Left renal pelvis (tissue), 4 donors: Measurements from ENCODE around the gene TARDBP. TPM values are rescaled to one million over a fixed set of nuclear protein-coding genes. Genes with fewer than 3 reads are reported as not detected.
"Not testable (repeated sequence)": the region's sequence is repeated elsewhere in the genome, so short reads cannot be mapped to it uniquely, and the experiment has no call there.

Source experiments
- DNase-seq, 4 donors: peaks; one replicate each; pipeline ENCODE4 v3.0.0-alpha.2; 2013; ENCODE audit warnings: low read depth in 4 of 4, low spot score in 3 of 4
- polyA plus RNA-seq, 4 donors: library from polyadenylated mRNA; unstranded; fragments of 120-200 nt; gene quantifications; one replicate each; pipeline ENCODE4 v1.2.1, GENCODE V29; 2013; ENCODE audit not compliant: insufficient read length in 4 of 4

Gene TARDBP
- 100 to 1,000 TPM; 232 to 328 (median 316) TPM for polyA plus RNA-seq

DNA sequence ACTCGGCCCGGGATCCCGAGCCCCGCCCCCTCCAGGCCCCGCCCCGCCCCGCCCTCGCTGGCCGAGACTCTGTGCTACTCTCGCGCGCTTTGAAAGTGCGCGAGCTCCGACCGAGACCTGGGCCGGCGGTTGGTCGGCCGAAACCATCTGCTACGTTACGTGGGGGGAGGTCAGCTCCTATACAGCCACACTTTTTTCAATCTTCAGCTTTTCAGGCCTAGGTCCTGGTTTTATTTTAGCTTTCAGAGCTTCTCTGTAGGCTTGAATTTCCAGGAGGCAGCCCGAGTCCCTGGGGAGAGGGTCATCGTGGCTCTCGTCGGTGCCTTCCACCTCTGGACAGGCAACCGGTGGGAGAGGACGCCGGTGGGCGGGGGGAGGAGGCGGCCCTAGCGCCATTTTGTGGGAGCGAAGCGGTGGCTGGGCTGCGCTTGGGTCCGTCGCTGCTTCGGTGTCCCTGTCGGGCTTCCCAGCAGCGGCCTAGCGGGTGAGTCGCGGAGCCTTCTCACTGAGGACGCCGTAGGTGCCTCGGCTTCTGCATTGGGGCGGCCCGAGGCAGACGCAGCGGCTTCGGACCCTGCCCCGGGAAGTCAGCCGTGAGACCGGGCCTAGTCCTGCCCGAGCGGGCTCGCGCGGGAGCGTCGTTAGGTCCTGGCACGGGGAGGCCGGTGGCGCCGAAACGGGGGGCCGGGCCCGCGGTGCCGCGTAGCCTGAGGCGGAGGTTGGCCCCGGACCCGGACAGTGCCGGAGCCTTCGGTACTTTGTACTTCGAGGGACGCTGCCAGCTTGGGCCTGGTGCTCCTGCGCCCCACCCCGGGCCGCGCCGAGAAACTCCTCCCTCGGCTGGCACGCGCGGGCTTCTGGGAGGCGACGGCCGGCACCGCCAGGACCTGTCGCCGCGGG lies at the start of gene TARDBP:
Gene TARDBP, plus strand, starts transcription at position 395 of the 900 bp plus-strand sequence. CDS start 1,074 bp downstream, outside the sequence.
- DNase-seq = peak; percentile 83 to 93 (median 85)

DNA sequence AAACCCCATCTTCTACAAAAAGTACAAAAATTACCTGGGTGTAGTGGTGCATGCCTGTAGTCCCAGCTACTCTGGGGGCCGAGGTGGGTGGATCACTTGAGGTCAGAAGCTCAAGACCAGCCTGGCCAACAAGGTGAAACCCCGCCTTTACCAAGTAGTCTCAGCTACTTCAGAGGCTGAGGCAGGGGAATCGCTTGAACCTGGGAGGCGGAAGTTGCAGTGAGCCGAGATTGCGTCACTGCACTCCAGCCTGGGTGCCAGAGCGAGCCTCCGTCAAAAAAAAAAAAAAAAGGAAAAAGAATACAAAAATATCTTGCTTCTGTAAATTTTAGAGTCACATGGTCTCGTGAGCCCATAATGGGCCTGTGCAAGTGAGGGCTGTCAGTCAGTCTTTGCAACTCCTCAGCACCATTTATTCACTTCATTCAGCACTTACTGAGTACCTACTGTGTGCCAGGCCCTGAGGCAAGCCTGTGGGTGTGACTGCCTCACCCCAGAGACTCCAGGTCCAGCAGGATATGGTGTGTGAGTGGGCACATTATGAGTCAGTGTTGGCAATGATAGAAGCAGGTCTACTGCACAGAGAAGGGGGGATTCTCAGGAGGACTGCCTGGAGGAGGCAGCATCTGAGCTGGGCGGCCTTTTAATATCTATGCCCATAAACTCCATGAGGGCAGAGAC lies 46.8 kb upstream of the TARDBP start:
- DNase-seq = no peak

DNA sequence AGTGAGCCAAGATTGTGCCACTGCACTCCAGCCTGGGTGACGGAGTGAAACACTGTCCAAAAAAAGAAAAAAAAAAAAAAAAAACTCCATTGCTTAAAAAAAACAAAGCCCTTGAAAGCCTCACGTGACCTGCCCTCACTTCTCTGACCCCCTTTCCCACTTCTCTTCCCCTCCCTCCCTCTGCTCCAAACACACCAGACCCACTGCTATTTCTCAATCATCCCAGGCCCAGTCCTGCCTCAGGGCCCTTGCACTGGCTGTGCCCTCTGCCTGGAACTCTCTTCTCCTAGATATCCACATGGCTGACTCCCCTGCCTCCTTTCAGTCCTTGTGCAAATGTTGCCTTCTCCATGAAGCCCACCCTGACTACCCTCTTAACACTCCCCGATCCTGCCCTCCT lies 45.4 kb upstream of the TARDBP start:
- no peak for DNase-seq

DNA sequence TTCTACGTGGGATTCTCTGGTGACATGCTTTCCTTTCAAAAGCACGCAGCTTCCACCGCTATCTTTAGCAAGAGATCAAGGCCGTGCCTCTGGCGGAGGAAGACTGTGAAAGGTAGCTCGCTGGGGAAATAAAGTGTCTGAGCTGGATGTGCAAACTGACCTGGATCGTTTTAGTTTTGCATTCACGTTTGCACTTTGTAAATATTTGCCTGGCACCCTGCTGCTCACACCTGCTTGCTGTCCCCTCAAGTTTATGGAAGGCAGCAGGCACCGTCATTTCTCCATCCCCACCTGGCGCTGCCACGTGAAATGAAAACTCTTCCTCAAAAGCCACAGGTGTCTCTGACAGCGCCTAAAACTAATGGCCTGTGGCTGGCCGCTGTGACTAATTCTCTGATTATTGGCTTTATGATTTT lies 44.0 kb upstream of the TARDBP start:
- DNase-seq = no peak

DNA sequence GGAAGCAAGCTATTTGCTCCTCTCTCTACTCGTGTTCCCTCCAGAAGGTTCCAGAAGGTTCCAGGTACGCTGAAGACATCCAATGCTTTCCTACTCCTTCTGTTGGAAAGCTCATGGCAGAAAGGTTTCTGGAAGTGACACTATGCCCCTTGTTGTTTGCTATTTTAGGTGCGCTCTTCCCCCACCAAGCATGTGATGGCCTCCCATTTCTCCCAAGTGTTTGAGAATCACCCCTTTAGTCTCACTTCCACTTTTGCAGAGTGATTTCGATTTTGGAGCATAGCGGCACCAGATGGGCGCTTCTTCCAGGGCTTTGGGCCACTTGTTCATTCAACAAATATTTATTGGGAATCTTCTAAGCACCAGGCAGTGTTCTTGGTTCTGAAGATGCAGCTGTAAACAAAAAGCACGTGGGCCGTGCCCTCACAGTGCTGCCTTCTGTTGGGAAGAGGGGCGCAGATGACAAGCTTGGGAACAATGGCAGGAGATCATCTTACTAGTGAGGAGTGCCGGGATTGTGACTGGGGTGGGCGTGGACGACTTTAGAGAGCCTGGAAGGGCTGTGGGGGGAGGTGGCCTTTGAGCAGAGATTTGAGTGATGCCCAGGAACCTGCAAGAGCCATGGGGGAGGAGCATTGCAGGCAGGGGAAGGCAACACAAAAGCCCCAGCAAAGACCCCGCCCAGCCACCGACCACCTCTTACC lies 43.0 kb upstream of the TARDBP start:
- no peak for DNase-seq

DNA sequence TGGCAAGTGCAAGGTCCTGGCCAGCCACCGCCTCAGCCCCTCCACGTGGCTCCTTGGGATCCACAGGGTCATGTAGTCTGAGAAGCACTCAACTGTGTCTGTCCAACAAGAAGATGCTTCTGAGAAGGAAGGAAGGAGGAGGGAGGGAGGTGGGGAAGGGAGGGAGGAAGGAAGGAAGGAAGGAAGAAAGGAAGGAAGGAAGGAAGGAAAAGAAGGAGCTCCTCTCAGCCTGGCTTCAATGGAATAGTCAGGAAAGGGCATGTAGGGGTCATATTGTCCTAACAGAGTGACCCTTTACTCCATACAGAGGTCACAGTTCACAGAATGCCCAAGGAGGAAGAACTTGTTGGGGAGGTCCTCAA lies 42.5 kb upstream of the TARDBP start:
- no peak for DNase-seq

DNA sequence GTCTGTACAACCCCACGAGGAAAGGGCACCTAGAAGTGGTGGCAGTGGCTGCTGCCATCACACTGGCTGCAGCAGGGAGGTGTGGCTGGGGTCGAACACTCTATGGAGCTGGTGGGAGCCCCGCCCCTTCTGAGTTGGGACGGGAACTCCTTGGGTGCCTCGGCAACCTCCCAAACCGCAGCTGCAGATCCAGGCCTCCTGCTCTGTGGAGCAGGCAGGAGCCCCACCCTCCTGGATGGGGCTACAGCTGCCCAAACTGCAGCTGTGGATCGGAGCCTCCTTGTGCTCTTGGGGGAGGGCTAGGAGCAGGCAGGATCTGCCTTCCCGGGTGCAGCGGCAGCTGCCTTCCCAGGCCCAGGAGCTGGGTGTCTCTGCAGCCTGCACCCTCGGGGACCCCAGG lies 38.9 kb upstream of the TARDBP start:
- DNase-seq = no peak

DNA sequence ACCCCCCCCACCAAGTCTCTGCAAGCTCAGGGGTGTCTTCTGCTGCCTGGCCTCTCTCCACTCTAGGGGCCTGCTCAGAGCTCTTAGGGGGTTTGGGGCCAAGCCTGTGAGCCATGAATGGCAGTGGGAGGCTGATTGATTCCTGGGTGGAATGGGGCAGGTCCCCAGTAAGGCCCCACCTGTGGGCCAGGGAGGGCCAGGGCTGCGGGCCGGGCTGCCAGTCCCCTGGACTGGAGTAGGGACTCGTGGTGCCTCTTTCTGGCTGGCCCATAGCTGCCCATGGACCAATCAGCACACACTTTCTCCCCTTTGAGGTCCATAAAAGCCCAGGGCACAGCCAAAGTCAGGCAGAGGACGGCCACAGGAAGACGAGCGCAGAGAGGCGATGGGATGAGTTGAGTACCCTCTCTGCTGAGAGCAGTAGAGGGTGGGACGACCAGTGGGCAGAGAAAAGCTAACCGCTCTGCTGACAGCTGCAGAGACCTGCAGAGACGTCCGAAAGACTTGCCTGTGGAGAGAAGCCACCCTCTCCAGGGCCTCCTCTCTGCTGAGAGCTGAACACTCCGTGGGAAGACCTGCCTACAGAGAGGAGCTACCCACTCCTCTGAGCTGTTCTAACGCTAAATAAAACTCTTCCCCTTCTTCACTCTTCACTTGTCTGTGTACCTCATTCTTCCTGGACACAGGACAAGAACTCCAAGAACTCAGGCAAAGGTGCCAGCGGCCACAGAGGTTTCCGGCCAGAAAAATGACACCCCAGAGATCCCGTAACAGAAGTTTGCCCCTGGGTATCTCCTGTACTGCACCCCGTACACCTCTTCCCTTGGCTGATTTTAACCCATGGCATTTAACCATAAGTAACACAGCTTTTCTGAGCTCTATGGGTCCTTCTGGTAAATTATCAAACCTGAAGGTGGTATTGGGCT lies 38.2 kb upstream of the TARDBP start:
- DNase-seq = no peak

DNA sequence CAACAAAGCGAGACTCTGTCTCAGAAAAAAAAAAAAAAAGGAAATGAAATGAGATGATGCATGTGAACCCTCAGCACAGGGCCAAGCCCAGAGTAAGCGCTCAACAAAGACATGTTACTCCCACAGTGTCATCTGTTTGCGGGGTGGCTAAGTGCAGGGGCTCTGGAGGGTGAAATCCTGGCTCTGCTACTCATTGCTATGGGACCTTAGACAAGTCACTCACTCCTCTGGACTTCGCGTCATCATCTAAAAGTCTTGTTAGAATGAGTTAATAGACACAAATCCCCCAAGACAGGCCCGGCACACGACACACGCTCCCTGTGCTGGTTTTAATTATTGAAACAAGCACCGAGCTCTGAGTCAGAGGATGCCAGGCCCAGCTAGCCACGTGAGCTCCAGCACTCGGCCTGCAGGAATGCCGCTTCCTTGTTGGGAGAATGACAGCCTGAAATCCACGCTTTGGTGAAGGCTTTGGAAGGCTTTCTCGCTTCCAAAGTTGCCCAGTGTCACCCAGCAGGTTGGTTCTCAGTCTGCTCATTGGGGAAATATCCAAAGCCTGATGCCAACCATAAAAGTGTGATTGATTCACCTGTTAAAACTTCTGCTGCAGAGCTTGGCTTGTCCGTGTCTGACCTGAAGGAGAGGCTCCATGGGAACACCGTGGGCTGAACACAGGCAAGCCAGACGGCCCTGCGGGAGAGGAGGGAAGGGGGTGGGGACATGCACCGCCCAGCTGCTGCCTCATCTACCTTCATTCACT lies 36.7 kb upstream of the TARDBP start:
- DNase-seq = no peak

DNA sequence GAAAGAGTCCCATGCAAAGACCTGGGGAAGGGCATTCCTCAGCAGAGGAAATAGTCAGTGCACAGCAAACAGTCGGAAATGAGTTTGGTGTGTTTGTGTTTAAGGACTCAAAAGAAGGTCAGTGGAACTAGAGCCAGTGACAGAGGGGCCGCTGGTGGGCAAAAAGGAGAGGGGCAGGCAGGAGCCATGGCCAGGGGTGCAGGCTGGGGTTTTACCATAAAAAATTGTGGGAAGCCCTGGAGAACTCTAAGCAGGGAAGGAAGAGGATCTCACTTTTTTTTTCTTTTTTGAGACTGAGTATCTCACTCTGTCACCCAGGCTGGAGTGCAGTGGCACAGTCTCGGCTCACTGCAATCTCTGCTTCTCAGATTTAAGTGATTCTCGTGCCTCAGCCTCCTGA lies 33.7 kb upstream of the TARDBP start:
- DNase-seq = no peak

DNA sequence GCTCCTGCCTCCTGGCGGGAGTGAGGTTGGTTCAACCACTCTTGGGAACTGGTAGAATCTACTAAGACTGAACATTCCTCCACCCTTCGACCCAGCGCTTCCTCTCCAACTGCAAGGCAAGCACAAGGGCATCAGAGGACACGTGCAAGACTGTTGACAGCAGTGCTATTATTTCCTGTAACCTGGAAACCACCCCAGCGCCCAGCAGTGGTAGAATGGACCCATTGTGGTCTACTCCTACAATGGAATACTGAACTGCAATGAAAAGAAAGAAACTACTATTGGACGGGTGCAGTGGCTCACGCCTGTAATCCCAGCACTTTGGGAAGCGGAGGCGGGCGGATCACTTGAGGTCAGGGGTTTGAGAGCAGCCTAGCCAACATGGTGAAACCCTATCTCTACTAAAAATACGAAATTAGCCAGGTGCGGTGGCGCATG lies 33.0 kb upstream of the TARDBP start:
- DNase-seq = no peak

DNA sequence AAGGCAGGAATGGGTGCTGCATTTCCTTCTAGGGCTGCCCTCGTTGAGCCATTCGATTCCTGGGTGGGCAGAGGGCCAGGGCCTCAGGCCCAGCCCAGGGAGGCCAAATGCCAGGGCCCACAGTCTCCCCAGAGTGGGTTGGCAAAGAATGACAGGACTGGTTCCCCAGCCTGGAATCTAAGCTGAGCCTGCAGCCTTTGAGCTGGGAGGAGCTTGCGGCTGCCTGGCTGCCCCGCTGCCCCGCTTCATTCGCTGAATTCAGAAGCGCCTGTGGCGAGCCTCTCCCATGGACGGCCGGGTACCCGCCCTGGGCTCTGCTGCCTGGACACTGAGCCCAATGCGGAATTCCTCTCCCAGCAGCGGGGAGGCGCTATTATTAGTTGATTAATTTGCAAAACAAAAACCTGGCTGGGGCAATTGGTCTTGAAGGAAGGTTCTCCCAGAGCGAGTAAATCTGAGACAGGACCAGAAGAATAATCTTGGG lies 32.3 kb upstream of the TARDBP start:
- DNase-seq = no peak

DNA sequence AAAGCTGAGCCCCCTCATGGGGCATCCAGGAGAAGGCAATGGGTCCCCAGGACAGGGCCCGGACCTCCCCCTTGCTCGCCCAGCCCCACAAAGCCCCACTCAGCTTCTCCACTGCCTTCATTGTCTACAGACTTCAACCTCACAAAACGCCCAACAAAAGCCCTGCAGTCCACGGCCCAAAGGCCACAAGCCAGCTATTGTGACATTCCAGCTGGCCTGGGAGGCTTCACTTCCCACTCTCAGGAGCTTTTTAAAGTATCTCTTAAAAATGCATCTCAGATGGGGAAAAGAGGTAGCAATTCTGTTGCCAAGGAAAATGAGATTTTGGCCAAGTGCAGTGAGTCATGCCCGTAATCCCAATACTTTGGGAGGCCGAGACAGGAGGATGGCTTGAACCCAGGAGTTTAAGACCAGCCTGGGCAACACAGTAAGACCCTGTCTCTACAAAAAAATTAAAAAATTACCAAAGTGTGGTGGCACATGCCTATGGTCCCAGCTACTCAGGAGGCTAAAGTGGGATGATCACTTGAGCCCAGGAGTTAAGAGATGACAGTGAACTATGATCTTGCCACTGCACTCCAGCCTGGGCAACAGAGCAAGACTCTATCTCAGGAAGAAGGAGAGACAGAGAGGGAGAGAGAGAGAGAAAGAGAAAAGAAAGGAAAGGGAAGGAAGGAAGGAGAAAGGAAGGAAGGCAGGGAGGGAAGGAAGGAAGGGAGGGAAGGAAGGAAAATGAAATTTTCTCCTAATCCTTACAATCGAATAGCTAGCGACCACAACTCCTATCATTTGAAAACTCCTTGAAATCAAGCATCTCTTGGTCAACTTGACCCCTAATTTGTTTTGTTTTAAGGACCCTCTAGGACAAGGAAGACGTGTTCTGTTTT lies 31.4 kb upstream of the TARDBP start:
- no peak for DNase-seq

DNA sequence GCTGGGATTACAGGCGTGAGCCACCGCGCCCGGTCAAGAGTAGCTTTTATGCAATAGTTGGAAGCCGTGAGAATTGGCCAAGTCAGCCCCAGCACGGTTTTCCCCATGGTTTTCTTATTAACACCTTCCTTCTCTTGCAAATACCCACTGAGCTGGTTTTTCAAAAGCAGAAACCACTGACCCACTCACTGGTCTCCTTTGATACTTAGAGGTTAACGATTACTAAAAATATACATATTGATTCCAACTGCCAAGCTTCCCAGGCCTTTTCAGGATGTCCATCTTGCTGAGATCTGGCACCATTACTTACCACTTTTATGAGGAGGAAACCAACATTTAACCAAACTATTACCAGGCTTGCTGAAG lies 25.9 kb upstream of the TARDBP start:
- no peak for DNase-seq

DNA sequence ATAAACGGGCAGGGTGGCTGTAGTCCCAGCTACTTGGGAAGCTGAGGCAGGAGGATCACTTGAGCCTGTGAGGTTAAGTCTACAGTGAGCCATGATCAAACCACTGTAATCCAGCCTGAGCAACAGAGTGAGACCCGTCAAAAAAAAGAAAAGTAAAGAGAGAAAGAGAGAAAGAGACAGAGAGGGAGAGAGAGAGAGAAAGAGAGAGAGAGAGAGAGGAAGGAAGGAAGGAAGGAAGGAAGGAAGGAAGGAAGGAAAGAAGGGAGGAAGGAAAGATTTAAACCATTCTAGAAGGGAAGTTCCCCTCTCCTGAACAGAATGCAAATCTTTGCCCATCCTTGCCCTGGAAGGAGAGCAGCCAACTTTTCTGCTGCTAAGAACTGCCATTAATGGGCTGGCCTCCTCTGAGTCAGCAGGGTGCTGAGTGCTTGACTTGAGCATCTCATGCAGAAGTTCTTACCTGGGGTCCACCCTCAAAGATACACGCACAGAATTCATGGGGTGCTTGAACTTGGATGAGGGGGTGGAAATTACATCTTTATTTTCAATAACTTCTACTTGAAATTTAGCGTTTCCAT lies 24.5 kb upstream of the TARDBP start:
- no peak for DNase-seq

DNA sequence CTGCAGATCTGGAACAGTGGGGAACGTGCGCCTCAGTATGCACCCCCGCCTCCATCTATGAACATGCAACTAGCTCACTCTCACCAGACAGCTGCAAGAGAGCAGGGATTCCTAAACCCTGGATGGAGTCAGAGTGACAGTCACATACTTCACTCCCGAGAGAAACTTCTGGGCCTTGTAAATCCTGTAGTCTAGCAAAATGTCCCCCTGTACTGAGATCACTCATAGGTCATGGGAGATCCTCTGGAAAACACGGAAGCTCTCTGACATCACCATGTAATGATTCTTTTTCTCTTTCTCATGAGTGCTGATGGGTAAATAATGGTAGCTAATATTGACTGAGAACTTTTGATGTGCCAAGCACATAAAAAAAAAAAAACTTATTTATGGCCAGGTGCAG lies 23.4 kb upstream of the TARDBP start:
- DNase-seq = no peak

DNA sequence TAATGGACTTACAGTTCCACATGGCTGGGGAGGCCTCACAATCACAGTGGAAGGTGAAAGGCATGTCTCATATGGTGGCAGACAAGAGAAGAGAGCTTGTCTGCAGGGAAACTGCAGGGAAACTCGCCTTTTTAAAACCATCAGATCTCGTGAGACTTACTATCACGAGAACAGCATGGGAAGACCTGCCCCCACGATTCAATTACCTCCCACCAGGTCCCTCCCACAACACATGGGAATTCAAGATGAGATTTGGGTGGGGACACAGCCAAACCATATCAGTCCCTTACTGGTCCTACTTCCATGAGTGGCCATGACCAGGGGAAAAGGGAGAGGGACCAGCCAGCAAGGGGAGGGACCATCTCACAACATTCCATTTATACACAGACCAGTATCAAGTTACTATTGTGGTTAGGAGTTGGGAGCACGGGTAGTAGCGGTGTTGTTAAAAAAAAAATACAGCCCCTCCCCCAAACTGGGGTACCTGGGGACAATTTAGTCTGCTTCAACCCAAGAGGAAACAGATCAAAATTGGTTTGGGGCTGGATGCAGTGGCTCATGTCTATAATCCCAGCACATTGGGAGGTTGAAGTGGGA lies 22.4 kb upstream of the TARDBP start:
- not testable (repeated sequence) for DNase-seq

DNA sequence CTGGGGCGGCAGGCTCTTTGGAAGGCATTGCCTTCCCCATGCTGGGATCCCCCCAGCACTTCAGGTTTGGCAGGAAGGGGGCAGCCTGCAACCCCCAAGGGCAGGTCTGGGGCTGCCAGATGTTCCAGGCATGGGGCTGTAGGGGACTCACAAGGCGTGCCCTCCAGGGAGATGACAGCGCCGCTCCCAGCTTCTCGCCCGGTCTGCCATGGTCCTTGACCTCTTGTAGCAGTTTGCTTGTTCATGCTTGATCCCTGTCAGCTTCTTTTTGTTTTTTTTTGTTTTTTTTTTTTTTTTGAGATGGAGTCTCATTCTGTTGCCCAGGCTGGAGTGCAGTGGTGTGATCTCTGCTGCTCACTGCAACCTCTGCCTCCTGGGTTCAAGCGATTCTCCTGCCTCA lies 21.6 kb upstream of the TARDBP start:
- no peak for DNase-seq
